ENCODE measurements around the gene BRMS1L. TPM values are rescaled to one million over a fixed set of nuclear protein-coding genes. Genes with fewer than 3 reads are reported as not detected.

Gene BRMS1L
- total and polyA plus RNA-seq, 10 of the 15 experiments (the other 5 are each of a cell fraction or from before 2014, with no cell fraction given), result 5.3 to 26.7 (median 8.3) TPM

DNA sequence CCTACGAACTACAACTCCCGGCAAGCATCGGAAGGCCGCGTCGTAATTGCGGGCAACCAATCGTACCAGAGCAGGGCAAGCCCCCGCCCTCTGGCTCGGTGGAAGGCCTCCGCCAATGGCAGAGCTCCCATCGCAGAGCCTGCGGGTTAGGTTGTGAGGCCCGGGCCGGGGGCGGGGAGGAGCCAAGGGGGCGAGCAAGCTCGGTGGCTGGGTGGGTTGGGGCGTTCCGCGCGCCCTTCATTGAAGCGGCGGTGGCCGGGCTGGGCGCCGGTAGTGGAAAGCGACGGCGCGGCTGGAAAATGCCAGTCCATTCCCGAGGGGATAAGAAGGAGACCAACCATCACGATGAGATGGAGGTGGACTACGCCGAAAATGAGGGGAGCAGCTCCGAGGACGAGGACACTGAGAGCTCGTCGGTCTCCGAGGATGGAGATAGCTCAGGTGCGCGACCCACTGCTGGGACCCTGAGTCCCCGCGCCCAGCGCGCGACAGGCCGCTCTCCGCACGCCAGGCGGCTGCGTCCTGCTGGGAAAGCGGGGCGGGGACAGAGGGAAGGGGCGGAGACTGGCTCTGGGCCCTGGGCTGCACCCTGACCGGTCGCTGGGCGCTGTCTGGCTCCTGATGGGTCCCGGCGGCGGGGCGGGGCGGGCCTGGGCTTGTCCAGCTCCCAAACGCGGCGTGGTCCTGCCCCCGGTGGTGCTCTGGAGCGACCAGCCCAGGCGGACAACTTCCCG lies at the start of gene BRMS1L (continued):
- TF ChIP-seq, protein P1, sequence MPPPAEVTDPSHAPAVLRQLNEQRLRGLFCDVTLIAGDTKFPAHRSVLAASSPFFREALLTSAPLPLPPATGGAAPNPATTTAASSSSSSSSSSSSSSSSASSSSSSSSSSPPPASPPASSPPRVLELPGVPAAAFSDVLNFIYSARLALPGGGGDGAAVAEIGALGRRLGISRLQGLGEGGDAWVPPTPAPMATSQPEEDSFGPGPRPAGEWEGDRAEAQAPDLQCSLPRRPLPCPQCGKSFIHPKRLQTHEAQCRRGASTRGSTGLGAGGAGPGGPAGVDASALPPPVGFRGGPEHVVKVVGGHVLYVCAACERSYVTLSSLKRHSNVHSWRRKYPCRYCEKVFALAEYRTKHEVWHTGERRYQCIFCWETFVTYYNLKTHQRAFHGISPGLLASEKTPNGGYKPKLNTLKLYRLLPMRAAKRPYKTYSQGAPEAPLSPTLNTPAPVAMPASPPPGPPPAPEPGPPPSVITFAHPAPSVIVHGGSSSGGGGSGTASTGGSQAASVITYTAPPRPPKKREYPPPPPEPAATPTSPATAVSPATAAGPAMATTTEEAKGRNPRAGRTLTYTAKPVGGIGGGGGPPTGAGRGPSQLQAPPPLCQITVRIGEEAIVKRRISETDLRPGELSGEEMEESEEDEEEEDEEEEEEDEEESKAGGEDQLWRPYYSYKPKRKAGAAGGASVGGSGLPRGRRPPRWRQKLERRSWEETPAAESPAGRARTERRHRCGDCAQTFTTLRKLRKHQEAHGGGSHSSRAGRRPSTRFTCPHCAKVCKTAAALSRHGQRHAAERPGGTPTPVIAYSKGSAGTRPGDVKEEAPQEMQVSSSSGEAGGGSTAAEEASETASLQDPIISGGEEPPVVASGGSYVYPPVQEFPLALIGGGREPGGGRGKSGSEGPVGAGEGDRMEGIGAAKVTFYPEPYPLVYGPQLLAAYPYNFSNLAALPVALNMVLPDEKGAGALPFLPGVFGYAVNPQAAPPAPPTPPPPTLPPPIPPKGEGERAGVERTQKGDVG (CRISPR knock-in tag; IDR thresholded peaks at IDR 0.05), result no peak
- no peak for TF ChIP-seq GABPA (IDR thresholded peaks at IDR 0.05; ENCODE audit: low read depth)
- TF ChIP-seq, protein P2, sequence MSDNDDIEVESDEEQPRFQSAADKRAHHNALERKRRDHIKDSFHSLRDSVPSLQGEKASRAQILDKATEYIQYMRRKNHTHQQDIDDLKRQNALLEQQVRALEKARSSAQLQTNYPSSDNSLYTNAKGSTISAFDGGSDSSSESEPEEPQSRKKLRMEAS (IDR thresholded peaks at IDR 0.05; ENCODE audit: low read depth, low read length), result no peak; the same call in 1 of the 2 replicates
- TF ChIP-seq RELA (IDR thresholded peaks at IDR 0.05; ENCODE audit: borderline replicate concordance, partially characterized antibody), result no peak

DNA sequence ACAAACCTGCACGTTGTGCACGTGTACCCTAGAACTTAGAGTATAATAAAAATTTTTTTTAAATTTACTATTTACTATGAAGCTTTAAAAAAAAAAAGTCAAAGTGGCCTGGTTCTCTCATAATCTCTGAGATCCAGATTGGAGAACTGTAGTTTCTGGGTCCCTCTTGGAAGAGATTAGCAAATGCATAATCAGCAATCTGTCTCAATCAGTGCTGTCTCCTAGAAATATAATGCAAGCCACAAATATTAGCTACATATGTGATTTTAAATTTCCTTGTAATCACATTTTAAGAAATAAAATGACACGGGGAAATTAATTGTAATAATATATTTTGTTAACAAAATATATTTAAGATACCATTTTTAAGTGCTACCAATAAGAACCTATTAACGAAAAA lies 49.3 kb upstream of the BRMS1L start:
- RAD21 ChIA-PET (ENCODE audit: unreplicated experiment), result interaction anchor here (0.5 kb wide), 1 partner anchor 517 kb away, joined by 3 read pairs; no protein-coding TSS in a partner anchor
- in situ Hi-C loops (cut with MboI) (no loop called here), intact Hi-C loops (cut with micrococcal nuclease; ENCODE audit: unreplicated experiment) (no loop called here)
- Histone ChIP-seq H3K27ac (ENCODE audit: control insufficient read depth, insufficient read depth) (no peak overlapping the region), H3K4me1 (ENCODE audit: control insufficient read depth, insufficient read depth, low read length) (no peaks in the 10 kb centered on the region), H3K27me3 (replicated peaks in 1 of 2; ENCODE audit: control insufficient read depth in 2 of 2, insufficient read depth in 2 of 2, low read length in 1 of 2) (no peaks in the 10 kb centered on the region), H2AFZ (ENCODE audit: control insufficient read depth, low read depth, low read length) (no peak overlapping the region), H3K9ac (ENCODE audit: control insufficient read depth, insufficient read depth, low read length) (no peak overlapping the region), H3K9me3 (replicated peaks; ENCODE audit: control insufficient read depth, insufficient read depth, low read length) (no peaks in the 10 kb centered on the region; the same call in 1 of the 3 replicates), H3K36me3 (ENCODE audit: control insufficient read depth in 2 of 2, insufficient read depth in 2 of 2, low read length in 1 of 2) (no peaks in the 10 kb centered on the region; a peak in 1 of 4 replicates), H3K79me2 (ENCODE audit: control insufficient read depth, insufficient read depth, low read length) (peaks cover 1% of the 10 kb centered on the region; the same call in 1 of the 2 replicates), H3K4me2 (ENCODE audit: control insufficient read depth, insufficient read depth) (no peak overlapping the region), H3K4me3 (no peak overlapping the region), H4K20me1 (ENCODE audit: control insufficient read depth, insufficient read depth) (no peaks in the 10 kb centered on the region)
- SMC1A ChIA-PET (ENCODE audit: uncharacterized antibody, unreplicated experiment), result interaction anchor here (1.9 kb wide), 1 partner anchor 30 kb away, joined by 7 read pairs; no protein-coding TSS in a partner anchor
- CTCF ChIA-PET, result interaction anchor here (0.9 kb wide), 1 partner anchor 30 kb away, joined by 3 read pairs; no protein-coding TSS in a partner anchor
- no TSS peak for BruUV-seq (replicated peaks)
- ATAC-seq (no peak), DNase-seq (ENCODE audit: low read depth, low spot score) (no peak), FAIRE-seq (no peak)
- WGBS (ENCODE audit: insufficient coverage, insufficient replicate concordance, low lambda C conversion rate, missing lambda C conversion rate), result 98% methylated on average over 4 of the region's 4 CpGs
- POLR2A ChIA-PET, result interaction anchor here (0.6 kb wide), 1 partner anchor 273 kb away, joined by 3 read pairs; no protein-coding TSS in a partner anchor
- TF ChIP-seq ETV6 (conservative IDR thresholded peaks at IDR 0.05 in 1 of 2, IDR thresholded peaks at IDR 0.05 in 1 of 2; ENCODE audit: borderline replicate concordance in 1 of 2, low read depth in 1 of 2) (no peak), NFYA (IDR thresholded peaks at IDR 0.05; ENCODE audit: borderline replicate concordance, low read depth, low read length) (no peak), TAF1 (IDR thresholded peaks at IDR 0.05; ENCODE audit: borderline replicate concordance, low read depth, low read length) (no peak), POLR2AphosphoS2 (IDR thresholded peaks at IDR 0.05; ENCODE audit: low read depth, low read length) (no peak), SMC3 (IDR thresholded peaks at IDR 0.05; ENCODE audit: borderline replicate concordance, low read length) (no peak), TBL1XR1 (IDR thresholded peaks at IDR 0.05; ENCODE audit: low read depth, low read length) (no peak), CEBPB (IDR thresholded peaks at IDR 0.05; ENCODE audit: borderline replicate concordance in 1 of 2, low read depth in 2 of 2, low read length in 2 of 2) (no peak), CREM (IDR thresholded peaks at IDR 0.05; ENCODE audit: low read depth) (no peak), NRF1 (conservative IDR thresholded peaks at IDR 0.05; ENCODE audit: low read depth, low read length) (no peak), RELA (IDR thresholded peaks at IDR 0.05; ENCODE audit: borderline replicate concordance, partially characterized antibody) (no peak), KAT2A (conservative IDR thresholded peaks at IDR 0.05; ENCODE audit: control insufficient read depth, low read depth, low read length) (no peak), BCL11A (IDR thresholded peaks at IDR 0.05; ENCODE audit: low read depth, low read length) (no peak)
- TF ChIP-seq, protein P3, sequence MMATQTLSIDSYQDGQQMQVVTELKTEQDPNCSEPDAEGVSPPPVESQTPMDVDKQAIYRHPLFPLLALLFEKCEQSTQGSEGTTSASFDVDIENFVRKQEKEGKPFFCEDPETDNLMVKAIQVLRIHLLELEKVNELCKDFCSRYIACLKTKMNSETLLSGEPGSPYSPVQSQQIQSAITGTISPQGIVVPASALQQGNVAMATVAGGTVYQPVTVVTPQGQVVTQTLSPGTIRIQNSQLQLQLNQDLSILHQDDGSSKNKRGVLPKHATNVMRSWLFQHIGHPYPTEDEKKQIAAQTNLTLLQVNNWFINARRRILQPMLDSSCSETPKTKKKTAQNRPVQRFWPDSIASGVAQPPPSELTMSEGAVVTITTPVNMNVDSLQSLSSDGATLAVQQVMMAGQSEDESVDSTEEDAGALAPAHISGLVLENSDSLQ (IDR thresholded peaks at IDR 0.05), result no peak
